ENCODE measurements around the gene LRMDA. TPM values are rescaled to one million over a fixed set of nuclear protein-coding genes. Genes with fewer than 3 reads are reported as not detected.

LRMDA gene
- polyA plus RNA-seq, 3 donors: 39.8 to 59.6 (median 56.4) TPM

DNA sequence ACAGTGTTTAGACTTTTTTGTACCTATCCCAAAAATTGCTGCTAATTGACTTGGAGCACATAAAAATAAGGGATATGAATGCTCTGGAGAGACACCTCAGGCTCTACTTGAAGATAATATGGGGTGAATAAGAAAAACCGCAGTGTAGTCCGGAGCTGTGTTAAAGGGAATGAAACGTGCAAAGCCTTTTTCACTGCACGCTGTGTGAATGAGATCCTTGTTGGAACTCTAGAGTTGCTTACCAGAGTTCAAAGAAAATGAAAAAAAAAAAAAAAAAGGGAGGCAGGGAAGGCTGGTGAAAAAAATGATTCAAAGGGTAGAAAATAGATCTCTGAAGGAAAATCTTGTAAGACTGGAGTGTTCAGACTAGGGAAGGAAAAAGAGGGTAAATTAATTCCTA is 226.6 kb downstream of the LRMDA start:
- Histone ChIP-seq H3K79me2 (ENCODE audit: insufficient read depth, low read length) (peaks cover 26% of the 10 kb centered on the region), H3K27me3 (ENCODE audit: control insufficient read depth in 2 of 2, insufficient read depth in 2 of 2, low read length in 2 of 2) (no peaks in the 10 kb centered on the region), H3K36me3 (replicated peaks in 1 of 2; ENCODE audit: control insufficient read depth in 1 of 2, insufficient read depth in 2 of 2, low read length in 2 of 2) (no peaks in the 10 kb centered on the region), H4K20me1 (ENCODE audit: insufficient read depth, low read length) (peaks cover 26% of the 10 kb centered on the region), H3K27ac (ENCODE audit: low read depth in 1 of 2, low read length in 2 of 2) (no peak overlapping the region), H3K4me3 (replicated peaks in 1 of 3; ENCODE audit: low read depth in 2 of 3, low read length in 3 of 3) (no peak overlapping the region), H3K4me2 (replicated peaks; ENCODE audit: extremely low read depth, low read length, poor library complexity, severe bottlenecking) (no peak overlapping the region), H3K4me1 (ENCODE audit: control insufficient read depth in 1 of 2, insufficient read depth in 2 of 2, low read length in 2 of 2) (no peaks in the 10 kb centered on the region), H2AFZ (ENCODE audit: insufficient read depth, low read depth, low read length, poor library complexity, severe bottlenecking) (no peak overlapping the region), H3K9ac (ENCODE audit: insufficient read depth, low read length, poor library complexity, severe bottlenecking) (no peak overlapping the region), H3K9me3 (replicated peaks in 1 of 2; ENCODE audit: control insufficient read depth in 1 of 2, insufficient read depth in 1 of 2, low read length in 2 of 2) (no peaks in the 10 kb centered on the region)
- Mint-ChIP-seq H3K27me3 (ENCODE audit: low read depth in 3 of 3) (peaks cover 0 to 2% (median 0%) of the 10 kb centered on the region in 3 donors), H3K4me3 (no peak overlapping the region), H3K4me1 (peaks cover 6% of the 10 kb centered on the region), H3K27ac (no peak overlapping the region), H3K36me3 (peaks cover 16 to 21% of the 10 kb centered on the region in 2 donors), H3K9me3 (no peaks in the 10 kb centered on the region)
- intact Hi-C loops (cut with micrococcal nuclease): no loop called here
- no peak for DNase-seq
- 100% methylated on average over 3 of the region's 4 CpGs for WGBS (ENCODE audit: insufficient coverage)
- TF ChIP-seq, protein P1, sequence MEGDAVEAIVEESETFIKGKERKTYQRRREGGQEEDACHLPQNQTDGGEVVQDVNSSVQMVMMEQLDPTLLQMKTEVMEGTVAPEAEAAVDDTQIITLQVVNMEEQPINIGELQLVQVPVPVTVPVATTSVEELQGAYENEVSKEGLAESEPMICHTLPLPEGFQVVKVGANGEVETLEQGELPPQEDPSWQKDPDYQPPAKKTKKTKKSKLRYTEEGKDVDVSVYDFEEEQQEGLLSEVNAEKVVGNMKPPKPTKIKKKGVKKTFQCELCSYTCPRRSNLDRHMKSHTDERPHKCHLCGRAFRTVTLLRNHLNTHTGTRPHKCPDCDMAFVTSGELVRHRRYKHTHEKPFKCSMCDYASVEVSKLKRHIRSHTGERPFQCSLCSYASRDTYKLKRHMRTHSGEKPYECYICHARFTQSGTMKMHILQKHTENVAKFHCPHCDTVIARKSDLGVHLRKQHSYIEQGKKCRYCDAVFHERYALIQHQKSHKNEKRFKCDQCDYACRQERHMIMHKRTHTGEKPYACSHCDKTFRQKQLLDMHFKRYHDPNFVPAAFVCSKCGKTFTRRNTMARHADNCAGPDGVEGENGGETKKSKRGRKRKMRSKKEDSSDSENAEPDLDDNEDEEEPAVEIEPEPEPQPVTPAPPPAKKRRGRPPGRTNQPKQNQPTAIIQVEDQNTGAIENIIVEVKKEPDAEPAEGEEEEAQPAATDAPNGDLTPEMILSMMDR (IDR thresholded peaks at IDR 0.05): no peak

- no peaks in the 10 kb centered on the region for H3K36me3 ChIP-seq (replicated peaks in 1 of 2; ENCODE audit: control insufficient read depth in 1 of 2, insufficient read depth in 2 of 2, low read length in 2 of 2)
- peaks cover 31% of the 10 kb centered on the region for H3K79me2 ChIP-seq (ENCODE audit: insufficient read depth, low read length)
- no peaks in the 10 kb centered on the region for H3K9me3 ChIP-seq (replicated peaks in 1 of 2; ENCODE audit: control insufficient read depth in 1 of 2, insufficient read depth in 1 of 2, low read length in 2 of 2)
- DNase-seq: no peak
- peaks cover 31% of the 10 kb centered on the region for H4K20me1 ChIP-seq (ENCODE audit: insufficient read depth, low read length)
- peaks cover 9% of the 10 kb centered on the region for H3K4me1 Mint-ChIP-seq
- H3K4me3 ChIP-seq (replicated peaks in 1 of 3; ENCODE audit: low read depth in 2 of 3, low read length in 3 of 3): no peak overlapping the region
- TF ChIP-seq, protein P1 (IDR thresholded peaks at IDR 0.05): no peak
- H3K36me3 Mint-ChIP-seq: peaks cover 16 to 21% of the 10 kb centered on the region in 2 donors
- no peak overlapping the region for H3K27ac ChIP-seq (ENCODE audit: low read depth in 1 of 2, low read length in 2 of 2)
- intact Hi-C loops (cut with micrococcal nuclease): no loop called here
- no peak overlapping the region for H3K9ac ChIP-seq (ENCODE audit: insufficient read depth, low read length, poor library complexity, severe bottlenecking)
- H3K4me3 Mint-ChIP-seq: no peak overlapping the region
- WGBS (ENCODE audit: insufficient coverage): no CpG with 5 or more reads among the region's 1 CpG
- peaks cover 0 to 2% (median 0%) of the 10 kb centered on the region in 3 donors for H3K27me3 Mint-ChIP-seq (ENCODE audit: low read depth in 3 of 3)
- H3K9me3 Mint-ChIP-seq: no peaks in the 10 kb centered on the region
- no peak overlapping the region for H2AFZ ChIP-seq (ENCODE audit: insufficient read depth, low read depth, low read length, poor library complexity, severe bottlenecking)
- H3K27me3 ChIP-seq (ENCODE audit: control insufficient read depth in 2 of 2, insufficient read depth in 2 of 2, low read length in 2 of 2): no peaks in the 10 kb centered on the region
- no peaks in the 10 kb centered on the region for H3K4me1 ChIP-seq (ENCODE audit: control insufficient read depth in 1 of 2, insufficient read depth in 2 of 2, low read length in 2 of 2)
- H3K4me2 ChIP-seq (replicated peaks; ENCODE audit: extremely low read depth, low read length, poor library complexity, severe bottlenecking): no peak overlapping the region
- H3K27ac Mint-ChIP-seq: no peak overlapping the region
Observed at GRCh38 chr10:75658496-75658895, 227.1 kb downstream of the LRMDA start.

All from CD14-positive monocyte (primary cell).